OCI-LY7 (cell line): Measurements from ENCODE around the gene SENP6. TPM values are rescaled to one million over a fixed set of nuclear protein-coding genes. Genes with fewer than 3 reads are reported as not detected.

Experiments used
- BruUV-seq: library from RNA; stranded (reverse); fragments of 400-500 nt; replicated peaks from 2 replicates; lab custom pipeline; 2021; lab: Mats Ljungman, UMichigan
- CTCF ChIA-PET: fragments of 300-600 bp; sonication (Branson Sonifier 250); formaldehyde crosslinking; loops from one replicate; lab custom pipeline; 2022; ENCODE audit warnings: antibody characterized with exemption; ENCODE audit not compliant: unreplicated experiment; lab: Charles Lee
- POLR2A ChIA-PET: fragments of 300-600 bp; sonication (Branson Sonifier 250); formaldehyde crosslinking; loops from one replicate; lab custom pipeline; 2022; ENCODE audit warnings: antibody characterized with exemption; lab: Charles Lee
- DNase-seq: peaks from one replicate; pipeline ENCODE4 v3.0.0-alpha.2; 2015; ENCODE audit warnings: low spot score
- H2AFZ ChIP-seq: fragments of 200-600 bp; sonication (generic), shearing (Covaris generic); 2 replicates; pipeline ENCODE4 v1.6.1; 2014; ENCODE audit warnings: mild to moderate bottlenecking, antibody characterized with exemption, low read length, moderate library complexity
- H3K27ac ChIP-seq: fragments of 200-600 bp; sonication (generic); 2 replicates; pipeline ENCODE4 v1.5.1; 2014; ENCODE audit warnings: mixed run types, low read depth, mild to moderate bottlenecking, moderate library complexity, low read length, inconsistent platforms; ENCODE audit not compliant: poor library complexity, severe bottlenecking
- H3K36me3 ChIP-seq: fragments of 200-600 bp; sonication (generic); 2 replicates; pipeline ENCODE4 v1.6.1; 2014; ENCODE audit warnings: mild to moderate bottlenecking, antibody characterized with exemption, low read length, moderate library complexity, mixed read lengths; ENCODE audit not compliant: insufficient read depth
- H3K4me1 ChIP-seq: fragments of 200-600 bp; sonication (generic); 2 replicates; pipeline ENCODE4 v1.5.1; 2014; ENCODE audit warnings: mild to moderate bottlenecking, low read length; ENCODE audit not compliant: insufficient read depth, poor library complexity, severe bottlenecking
- H3K4me2 ChIP-seq: fragments of 200-600 bp; sonication (generic); 2 replicates; pipeline ENCODE4 v1.6.1; 2014; ENCODE audit warnings: mild to moderate bottlenecking, low read length
- H3K4me3 ChIP-seq: fragments of 200-600 bp; sonication (generic); 2 replicates; pipeline ENCODE4 v1.5.1; 2014; ENCODE audit warnings: mild to moderate bottlenecking, low read depth, low read length; ENCODE audit not compliant: poor library complexity, severe bottlenecking
- H3K79me2 ChIP-seq: fragments of 200-600 bp; sonication (generic); 2 replicates; pipeline ENCODE4 v1.6.1; 2016; ENCODE audit warnings: low read depth, mild to moderate bottlenecking, low read length, moderate library complexity, mixed read lengths; ENCODE audit not compliant: insufficient read depth
- H3K9me2 ChIP-seq: fragments of 200-600 bp; sonication (generic); 2 replicates; pipeline ENCODE4 v1.6.1; 2016; ENCODE audit warnings: mild to moderate bottlenecking, low read length, mixed read lengths; ENCODE audit not compliant: insufficient read depth
- H3K9me3 ChIP-seq: fragments of 200-600 bp; sonication (generic); 2 replicates; pipeline ENCODE4 v1.6.1; 2014; ENCODE audit warnings: mild to moderate bottlenecking, mixed run types, low read length, mixed read lengths
- H4K20me1 ChIP-seq: fragments of 200-600 bp; sonication (generic); 2 replicates; pipeline ENCODE4 v1.6.1; 2014; ENCODE audit warnings: mild to moderate bottlenecking, antibody characterized with exemption, low read length, moderate library complexity, mixed read lengths; ENCODE audit not compliant: insufficient read depth
- CTCF ChIP-seq: fragments of 200-600 bp; sonication (generic); conservative IDR thresholded peaks from 2 replicates; pipeline ENCODE4 v1.5.1; 2014; ENCODE audit warnings: mild to moderate bottlenecking, antibody characterized with exemption, low read length, moderate library complexity, mixed read lengths
- EZH2phosphoT487 ChIP-seq: fragments of 200-600 bp; sonication (generic); IDR thresholded peaks from 2 replicates; pipeline ENCODE4 v1.6.1; 2018; ENCODE audit warnings: low read depth, borderline replicate concordance, mild to moderate bottlenecking, mixed run types, antibody characterized with exemption, low read length, moderate library complexity, mixed read lengths
- intact Hi-C: fragments of 100-400 bp; cut with micrococcal nuclease; formaldehyde crosslinking; loops from one replicate; pipeline ENCODE4 v1.10.0; 2022; ENCODE audit not compliant: unreplicated experiment
- total RNA-seq, 2 experiments: library from RNA; depleted of rRNA in 1 of 2; stranded (reverse); fragments of >200 nt in 1 of 2; shearing (Covaris generic) in 1 of 2; gene quantifications; 2 replicates each; pipeline ENCODE4 v1.2.3, GENCODE V29; 2014 to 2022

Gene SENP6
- total RNA-seq, 2 experiments from 2014 or later, result 61.1 to 85.4 TPM

- peaks cover 5% of the 10 kb centered on the region; the same call in 1 of the 2 replicates for H3K9me3 ChIP-seq
- no peak overlapping the region for H3K4me2 ChIP-seq
- no peak overlapping the region for H2AFZ ChIP-seq
- no peak for DNase-seq
- H3K27ac ChIP-seq, result no peak overlapping the region
- peaks cover 30% of the 10 kb centered on the region for H3K36me3 ChIP-seq
- H3K9me2 ChIP-seq, result no peaks in the 10 kb centered on the region
- no peak overlapping the region for H3K4me3 ChIP-seq
- H3K4me1 ChIP-seq, result peaks cover 47% of the 10 kb centered on the region
- H4K20me1 ChIP-seq, result peaks cover 27% of the 10 kb centered on the region; the same call in 1 of the 2 replicates
- peaks cover 100% of the 10 kb centered on the region for H3K79me2 ChIP-seq
- no peak for TF ChIP-seq EZH2phosphoT487
- TF ChIP-seq CTCF, result no peak
- CTCF ChIA-PET, result interaction anchor here (0.5 kb wide), 1 partner anchor 38 kb away, joined by 3 read pairs; no protein-coding TSS in a partner anchor
- intact Hi-C loops, result loop anchor here (10.0 kb wide), 1 partner anchor 1958 kb away; the partner anchor contains the start of gene SLC17A5
- no TSS peak for BruUV-seq
- POLR2A ChIA-PET, result interaction anchor here (1.0 to 2.4 kb wide), 3 partner anchors 10 to 87 kb away, joined by 3 to 16 read pairs (median 3); partner anchors contain the start of gene SENP6
Observed at GRCh38 chr6:75613056-75613501, 11.4 kb downstream of the SENP6 start.

DNA sequence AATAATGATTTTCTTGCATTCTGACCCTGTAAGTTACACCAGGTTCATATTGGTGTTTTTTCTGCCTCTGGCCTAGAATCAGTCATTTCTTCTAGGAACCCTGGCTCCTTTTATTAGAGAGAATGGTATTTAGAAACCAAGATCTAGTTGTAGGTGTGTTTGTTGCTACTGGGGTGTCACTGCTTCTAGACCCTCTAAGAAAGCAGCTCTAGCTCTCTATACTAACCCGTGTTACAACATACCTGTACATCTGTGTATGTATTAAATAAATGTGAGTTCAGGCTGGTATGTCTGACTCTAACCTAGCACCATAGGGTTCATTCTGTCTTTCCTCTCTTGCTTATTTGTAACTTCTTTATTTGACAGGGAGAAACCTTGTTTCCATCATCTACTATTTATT lies 16.8 kb downstream of the SENP6 start:
- CTCF ChIA-PET, result no interaction called here
- H3K9me2 ChIP-seq, result no peaks in the 10 kb centered on the region
- no peaks in the 10 kb centered on the region for H4K20me1 ChIP-seq
- H3K9me3 ChIP-seq, result peaks cover 9% of the 10 kb centered on the region; the same call in 1 of the 2 replicates
- no peak overlapping the region for H2AFZ ChIP-seq
- H3K4me1 ChIP-seq, result no peaks in the 10 kb centered on the region
- intact Hi-C loops, result loop anchor here (10.0 kb wide), 1 partner anchor 1964 kb away; the partner anchor contains the start of gene SLC17A5
- TF ChIP-seq EZH2phosphoT487 (no peak), CTCF (no peak)
- POLR2A ChIA-PET, result no interaction called here
- H3K4me3 ChIP-seq, result no peak overlapping the region
- no TSS peak for BruUV-seq
- peaks cover 42% of the 10 kb centered on the region for H3K36me3 ChIP-seq
- H3K4me2 ChIP-seq, result no peak overlapping the region
- no peak for DNase-seq
- H3K79me2 ChIP-seq, result peaks cover 100% of the 10 kb centered on the region
- H3K27ac ChIP-seq, result no peak overlapping the region
